ENCODE data around the gene BSG.

BSG gene

GRCh38 chr19:575527-576506, 3.4 kb downstream of the BSG start:
- H3K4me2 ChIP-seq (ENCODE audit: low read length), result no peak overlapping the region
- no peak overlapping the region for H3K27ac ChIP-seq (ENCODE audit: low read length)
- no peak overlapping the region for H3K9ac ChIP-seq (ENCODE audit: low read length)

DNA sequence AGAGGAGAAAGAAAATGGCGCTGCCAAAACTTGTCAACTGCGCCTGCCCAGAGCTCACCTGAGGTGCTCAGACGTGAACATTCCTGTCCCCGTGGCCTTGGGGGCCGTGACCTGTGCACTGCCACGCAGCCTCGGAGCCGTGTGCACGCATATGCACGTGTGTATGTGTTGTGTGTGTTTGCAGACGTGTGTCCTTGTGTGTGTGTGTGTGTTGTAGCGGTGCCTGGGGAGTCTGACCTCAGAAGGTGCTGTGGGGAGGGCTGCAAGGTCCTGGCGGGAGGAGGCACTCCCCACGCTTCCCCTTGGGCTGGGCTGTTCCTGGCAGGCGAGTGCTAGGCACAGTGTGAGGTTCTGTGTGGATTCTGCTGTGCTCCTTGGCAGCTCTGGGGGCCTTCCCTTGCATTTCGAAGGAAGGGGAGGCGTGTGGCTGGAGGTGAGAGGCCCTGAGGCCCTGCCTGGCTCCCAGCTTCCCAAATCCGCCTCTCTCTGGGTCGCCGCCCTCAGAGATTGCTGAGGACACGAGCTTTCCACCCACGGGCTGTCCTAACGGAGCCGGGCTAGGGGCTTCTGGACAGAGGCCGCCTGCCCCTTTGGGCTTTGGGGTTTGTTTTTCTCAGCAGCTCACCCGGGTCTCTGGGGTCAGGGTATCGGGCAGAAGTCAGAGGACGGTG, 4.5 kb downstream of the BSG start:
- H3K4me1 ChIP-seq (ENCODE audit: low read length), result peaks cover 17% of the 10 kb centered on the region
- H3K4me2 ChIP-seq (ENCODE audit: low read length), result no peak overlapping the region
- H3K9me3 ChIP-seq (ENCODE audit: insufficient read depth, low read length), result no peaks in the 10 kb centered on the region
- no peak overlapping the region for H3K9ac ChIP-seq (ENCODE audit: low read length)
- no peak overlapping the region for H3K4me3 ChIP-seq (ENCODE audit: low read length)
- H3K36me3 ChIP-seq (replicated peaks; ENCODE audit: low read depth, low read length), result peaks cover 44% of the 10 kb centered on the region
- TF ChIP-seq, protein P1, sequence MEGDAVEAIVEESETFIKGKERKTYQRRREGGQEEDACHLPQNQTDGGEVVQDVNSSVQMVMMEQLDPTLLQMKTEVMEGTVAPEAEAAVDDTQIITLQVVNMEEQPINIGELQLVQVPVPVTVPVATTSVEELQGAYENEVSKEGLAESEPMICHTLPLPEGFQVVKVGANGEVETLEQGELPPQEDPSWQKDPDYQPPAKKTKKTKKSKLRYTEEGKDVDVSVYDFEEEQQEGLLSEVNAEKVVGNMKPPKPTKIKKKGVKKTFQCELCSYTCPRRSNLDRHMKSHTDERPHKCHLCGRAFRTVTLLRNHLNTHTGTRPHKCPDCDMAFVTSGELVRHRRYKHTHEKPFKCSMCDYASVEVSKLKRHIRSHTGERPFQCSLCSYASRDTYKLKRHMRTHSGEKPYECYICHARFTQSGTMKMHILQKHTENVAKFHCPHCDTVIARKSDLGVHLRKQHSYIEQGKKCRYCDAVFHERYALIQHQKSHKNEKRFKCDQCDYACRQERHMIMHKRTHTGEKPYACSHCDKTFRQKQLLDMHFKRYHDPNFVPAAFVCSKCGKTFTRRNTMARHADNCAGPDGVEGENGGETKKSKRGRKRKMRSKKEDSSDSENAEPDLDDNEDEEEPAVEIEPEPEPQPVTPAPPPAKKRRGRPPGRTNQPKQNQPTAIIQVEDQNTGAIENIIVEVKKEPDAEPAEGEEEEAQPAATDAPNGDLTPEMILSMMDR (IDR thresholded peaks at IDR 0.05; ENCODE audit: low read depth, low read length), result no peak
- H4K20me1 ChIP-seq (ENCODE audit: insufficient read depth, low read length), result peaks cover 78% of the 10 kb centered on the region
- no peak overlapping the region for H2AFZ ChIP-seq (ENCODE audit: low read depth, low read length)
- H3K27ac ChIP-seq (ENCODE audit: low read length), result no peak overlapping the region
- no peaks in the 10 kb centered on the region for H3K27me3 ChIP-seq (ENCODE audit: low read depth, low read length)
- peaks cover 82% of the 10 kb centered on the region for H3K79me2 ChIP-seq (ENCODE audit: low read length)

More at GRCh38 chr19:575527-576506, 3.4 kb downstream of the BSG start:
- peaks cover 73% of the 10 kb centered on the region for H4K20me1 ChIP-seq (ENCODE audit: insufficient read depth, low read length)
- no peaks in the 10 kb centered on the region for H3K27me3 ChIP-seq (ENCODE audit: low read depth, low read length)
- H2AFZ ChIP-seq (ENCODE audit: low read depth, low read length), result no peak overlapping the region
- no peak overlapping the region for H3K4me3 ChIP-seq (ENCODE audit: low read length)
- TF ChIP-seq, protein P1 (IDR thresholded peaks at IDR 0.05; ENCODE audit: low read depth, low read length), result no peak
- no peak for TF ChIP-seq EZH2phosphoT487 (IDR thresholded peaks at IDR 0.05; ENCODE audit: low read depth)
- H3K4me1 ChIP-seq (ENCODE audit: low read length), result peaks cover 17% of the 10 kb centered on the region
- H3K79me2 ChIP-seq (ENCODE audit: low read length), result peaks cover 82% of the 10 kb centered on the region
- peaks cover 36% of the 10 kb centered on the region for H3K36me3 ChIP-seq (replicated peaks; ENCODE audit: low read depth, low read length)
- H3K9me3 ChIP-seq (ENCODE audit: insufficient read depth, low read length), result no peaks in the 10 kb centered on the region

GRCh38 chr19:577439-578392, 5.3 kb downstream of the BSG start:
- no peak overlapping the region for H3K9ac ChIP-seq (ENCODE audit: low read length)
- H3K4me2 ChIP-seq (ENCODE audit: low read length), result no peak overlapping the region
- no peak for TF ChIP-seq EZH2phosphoT487 (IDR thresholded peaks at IDR 0.05; ENCODE audit: low read depth)
- TF ChIP-seq, protein P1 (IDR thresholded peaks at IDR 0.05; ENCODE audit: low read depth, low read length), result 0 out of 2 replicates have a peak, but pooled peaks have one; percentile 4
- H3K27me3 ChIP-seq (ENCODE audit: low read depth, low read length), result no peaks in the 10 kb centered on the region
- no peak overlapping the region for H3K4me3 ChIP-seq (ENCODE audit: low read length)
- no peak overlapping the region for H2AFZ ChIP-seq (ENCODE audit: low read depth, low read length)
- H3K27ac ChIP-seq (ENCODE audit: low read length), result no peak overlapping the region
- H3K4me1 ChIP-seq (ENCODE audit: low read length), result peaks cover 17% of the 10 kb centered on the region
- peaks cover 78% of the 10 kb centered on the region for H3K79me2 ChIP-seq (ENCODE audit: low read length)
- peaks cover 78% of the 10 kb centered on the region for H4K20me1 ChIP-seq (ENCODE audit: insufficient read depth, low read length)
- no peaks in the 10 kb centered on the region for H3K9me3 ChIP-seq (ENCODE audit: insufficient read depth, low read length)
- H3K36me3 ChIP-seq (replicated peaks; ENCODE audit: low read depth, low read length), result peaks cover 47% of the 10 kb centered on the region

All from OCI-LY3 (cell line).